GM18499 (cell line): Measurements from ENCODE around the gene FRMPD2.
"Not testable (repeated sequence)": the region's sequence is repeated elsewhere in the genome, so short reads cannot be mapped to it uniquely, and the experiment has no call there.

Experiments used
- ATAC-seq: cut with Tn5 transposase; IDR thresholded peaks from one replicate; pipeline ENCODE4 v1.9.1; 2021; ENCODE audit warnings: moderate number of reproducible peaks; ENCODE audit not compliant: insufficient read depth, unreplicated experiment

The FRMPD2 gene

DNA sequence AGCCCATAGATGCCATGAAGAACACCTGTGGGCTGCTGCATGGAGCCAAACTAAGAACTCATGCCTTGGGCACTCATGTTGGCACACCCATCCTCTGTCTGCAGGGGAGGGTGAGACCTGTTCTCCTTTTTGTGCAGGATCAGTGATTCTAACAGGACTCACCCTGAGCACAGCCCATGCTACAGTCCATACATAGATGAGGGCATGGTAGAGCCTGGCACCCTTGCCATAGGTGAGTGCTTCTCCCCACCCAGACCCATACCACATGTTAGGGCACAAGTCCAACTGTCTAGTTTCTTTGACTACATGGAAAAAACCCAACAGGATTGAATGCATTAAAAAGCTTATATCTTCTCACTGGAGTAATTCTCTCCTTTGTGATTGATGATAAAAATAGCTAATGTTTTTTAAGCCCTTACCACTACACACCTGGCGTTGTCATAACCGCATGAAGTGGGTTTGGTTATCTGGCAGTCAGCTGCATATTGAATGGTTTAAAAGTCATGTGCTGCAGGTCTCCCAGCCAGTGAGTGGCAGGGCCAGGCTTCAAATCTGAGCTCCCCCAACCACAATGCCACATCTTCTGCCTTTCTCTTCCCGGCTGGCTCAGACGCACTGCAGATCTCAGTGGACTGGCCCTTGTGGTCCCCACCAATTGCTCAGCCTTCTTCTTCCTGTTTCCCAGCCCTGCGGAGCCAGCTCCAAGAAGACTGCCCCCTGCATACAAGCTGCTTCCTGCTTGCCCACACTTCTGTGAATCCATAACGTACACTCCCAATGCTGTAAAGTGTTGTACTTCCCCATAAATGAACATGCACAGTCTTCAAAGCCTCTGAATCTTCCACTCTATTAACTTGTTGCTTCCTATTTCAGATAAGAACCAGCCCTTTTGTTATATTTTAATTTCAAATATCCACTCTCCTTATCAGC, 120.0 kb downstream of the FRMPD2 start:
- ATAC-seq, result not testable (repeated sequence)

DNA sequence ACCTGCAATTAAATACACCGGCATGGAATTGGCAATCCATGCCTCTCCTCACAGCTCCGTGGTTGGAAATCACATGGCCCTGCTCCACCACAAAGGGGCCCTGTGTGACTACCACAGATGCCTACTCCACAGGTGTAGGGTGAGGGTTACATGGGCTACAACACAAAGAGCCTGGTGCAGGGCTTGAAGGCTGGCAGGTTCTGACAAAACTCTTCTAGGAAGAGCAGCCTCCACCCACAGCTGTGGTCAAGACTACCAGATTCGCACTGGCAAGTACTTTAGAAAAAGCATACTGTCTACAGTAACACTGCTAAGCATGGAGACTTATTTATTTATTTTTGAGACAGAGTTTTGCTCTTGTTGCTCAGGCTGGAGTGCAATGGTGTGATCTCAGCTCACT, 126.9 kb downstream of the FRMPD2 start:
- not testable (repeated sequence) for ATAC-seq

DNA sequence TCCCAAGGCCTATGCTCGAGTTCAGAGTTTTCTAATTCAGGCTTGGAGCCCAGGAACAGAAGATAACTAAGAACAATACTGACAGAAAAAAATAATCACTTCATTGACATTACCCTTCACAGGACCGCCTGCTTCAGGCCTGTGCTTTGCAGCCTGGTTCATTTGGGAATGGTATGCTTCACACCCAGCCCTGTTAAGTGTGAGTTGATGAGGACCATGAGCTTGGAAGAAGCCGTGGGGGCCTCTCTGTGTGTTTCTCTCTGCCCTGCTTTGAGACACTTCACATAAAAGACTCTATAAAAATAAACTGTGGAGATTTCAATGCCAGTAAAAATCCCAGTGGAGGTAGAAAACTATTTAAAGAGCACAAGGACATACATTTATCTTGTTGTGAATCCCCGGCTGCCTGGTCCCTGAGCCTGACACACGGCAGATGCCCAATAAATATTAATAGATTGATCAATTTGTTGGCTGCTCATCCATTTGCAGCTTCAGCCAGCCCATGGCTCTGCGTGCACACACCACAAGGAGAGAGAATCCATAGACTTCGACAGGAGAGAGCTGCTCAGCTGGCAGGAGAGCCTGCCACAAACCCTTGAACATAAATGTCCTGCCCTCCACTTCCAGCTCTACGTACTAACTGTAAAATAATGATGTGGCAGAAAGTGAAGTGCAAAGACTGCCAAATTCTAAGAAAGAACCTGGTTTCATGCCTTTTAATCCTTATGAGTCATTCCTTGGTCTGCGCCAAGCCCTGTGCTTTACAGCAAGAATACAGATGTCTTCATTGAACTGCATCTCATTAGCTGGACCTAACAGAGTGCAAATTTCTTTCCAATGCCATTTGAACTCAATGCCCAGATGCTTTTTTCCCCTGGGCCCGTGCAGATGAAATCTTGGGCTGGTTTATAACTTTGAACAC, 130.5 kb downstream of the FRMPD2 start:
- ATAC-seq, result not testable (repeated sequence)

DNA sequence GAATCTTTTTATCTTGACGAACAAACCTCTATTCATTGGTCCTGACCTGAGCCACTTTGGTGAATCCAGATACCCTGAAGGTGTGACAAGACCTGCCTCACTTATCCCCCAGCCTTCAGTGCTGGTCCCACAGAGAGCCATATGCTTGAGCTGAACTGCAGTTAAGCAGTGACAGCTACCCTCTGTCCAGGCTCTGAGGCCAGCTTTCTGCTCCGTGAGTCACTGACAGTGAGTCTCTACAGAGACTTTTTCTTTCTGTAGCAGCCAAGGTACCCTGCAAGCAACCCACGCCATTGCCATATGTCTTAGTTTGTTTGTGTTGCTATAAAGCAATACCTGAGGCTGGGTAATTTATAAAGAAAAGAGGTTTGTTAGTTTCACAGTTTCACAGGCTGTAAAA, 133.5 kb downstream of the FRMPD2 start:
- not testable (repeated sequence) for ATAC-seq

DNA sequence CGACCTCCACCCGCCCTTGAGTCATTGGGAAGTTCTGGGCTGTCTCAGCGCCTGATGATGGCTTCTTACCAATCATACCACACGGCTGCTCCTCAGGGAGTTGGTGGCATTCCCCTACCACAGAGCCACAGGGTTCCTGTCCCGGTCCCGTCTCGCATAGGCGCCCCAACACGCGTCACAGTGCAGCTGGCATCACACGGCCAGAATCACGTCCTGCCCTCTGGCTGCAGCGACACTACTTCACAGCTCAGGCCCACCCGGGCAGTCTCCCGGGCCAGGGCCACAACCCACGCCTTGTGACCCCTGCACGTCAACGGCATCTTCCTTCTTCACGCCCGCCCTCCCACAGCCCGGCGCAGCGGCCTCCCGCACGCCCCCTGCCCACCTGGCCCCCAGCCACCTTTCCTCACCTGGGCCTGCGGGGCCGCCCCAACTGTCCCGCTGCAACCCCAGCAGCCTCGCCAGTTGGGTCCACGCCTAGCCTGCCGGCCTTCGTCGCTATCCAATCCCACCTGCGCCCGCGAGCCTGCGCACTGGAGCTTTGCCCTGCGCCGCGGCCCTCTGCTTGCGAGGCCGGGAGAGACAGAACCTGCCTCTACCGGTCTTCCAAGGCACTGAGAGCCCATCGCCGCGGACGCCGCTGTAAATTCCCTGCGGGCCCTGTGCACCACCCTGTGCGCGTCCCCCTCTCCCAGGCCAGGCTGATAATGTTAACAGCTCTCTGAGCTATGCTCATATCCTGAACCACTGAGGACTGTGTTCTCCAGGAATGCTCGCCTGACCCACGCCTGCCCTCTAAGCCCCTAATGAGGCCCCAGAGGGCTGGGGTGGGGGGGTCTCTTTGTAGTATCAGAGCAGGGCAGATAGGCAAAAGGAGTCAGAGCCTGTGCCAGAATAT, 134.3 kb downstream of the FRMPD2 start:
- ATAC-seq, result not testable (repeated sequence)

DNA sequence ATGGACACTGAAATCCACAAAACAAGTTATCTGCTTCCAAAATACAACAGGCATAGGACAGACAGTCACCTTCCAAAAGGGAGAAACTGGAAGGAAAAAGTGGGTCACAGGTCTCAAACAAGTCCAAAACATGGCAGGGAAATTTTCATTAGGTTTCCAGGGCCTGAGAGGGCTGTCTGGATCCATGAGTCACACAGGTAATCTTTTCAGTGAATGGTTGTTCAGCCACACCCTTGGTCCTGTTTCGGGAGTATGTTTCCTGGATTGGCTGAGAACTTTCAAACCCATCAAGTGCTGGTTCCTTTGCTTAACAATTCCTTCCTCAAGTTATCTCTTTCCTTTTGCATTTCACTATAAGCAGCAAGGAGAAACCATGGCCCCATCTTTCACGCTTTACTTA, 145.5 kb downstream of the FRMPD2 start:
- not testable (repeated sequence) for ATAC-seq

DNA sequence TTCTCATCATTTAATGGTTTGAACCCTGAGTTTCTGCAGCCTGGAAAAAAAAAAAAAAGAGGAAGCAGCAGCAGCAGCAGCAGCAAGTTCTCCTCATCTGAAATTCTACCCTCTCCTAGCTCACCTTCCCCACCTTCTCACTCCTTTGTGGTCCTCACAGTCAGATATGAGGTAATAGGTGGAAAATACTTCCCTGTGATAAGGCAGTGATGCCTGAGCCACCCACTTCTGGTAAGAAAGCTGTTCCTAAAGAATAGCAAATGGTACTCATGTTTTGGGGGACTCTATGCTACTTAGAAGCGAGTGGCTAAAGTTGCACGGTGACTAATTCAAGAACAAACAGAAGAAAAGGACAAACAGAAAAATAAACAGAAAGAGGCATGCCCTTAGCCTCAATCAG, 148.2 kb downstream of the FRMPD2 start:
- not testable (repeated sequence) for ATAC-seq

DNA sequence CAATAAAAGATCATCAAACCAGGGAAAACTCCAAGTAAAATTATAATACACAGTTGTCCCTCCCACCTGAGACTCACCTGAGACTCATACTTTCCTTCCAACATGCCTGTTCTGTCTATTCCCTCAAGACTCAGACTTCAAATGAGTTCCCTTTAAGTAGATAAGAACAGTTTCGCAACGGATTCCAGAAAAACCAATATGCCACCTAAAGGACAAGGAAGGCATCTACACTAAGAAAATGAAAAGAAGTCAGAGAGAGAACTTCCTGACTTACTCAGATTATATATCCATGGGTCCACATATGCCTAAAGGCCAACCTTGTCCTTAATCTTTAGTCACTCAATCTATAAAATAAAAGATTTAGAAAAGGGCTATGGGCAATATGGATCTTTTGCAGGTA, 148.9 kb downstream of the FRMPD2 start:
- ATAC-seq, result not testable (repeated sequence)

DNA sequence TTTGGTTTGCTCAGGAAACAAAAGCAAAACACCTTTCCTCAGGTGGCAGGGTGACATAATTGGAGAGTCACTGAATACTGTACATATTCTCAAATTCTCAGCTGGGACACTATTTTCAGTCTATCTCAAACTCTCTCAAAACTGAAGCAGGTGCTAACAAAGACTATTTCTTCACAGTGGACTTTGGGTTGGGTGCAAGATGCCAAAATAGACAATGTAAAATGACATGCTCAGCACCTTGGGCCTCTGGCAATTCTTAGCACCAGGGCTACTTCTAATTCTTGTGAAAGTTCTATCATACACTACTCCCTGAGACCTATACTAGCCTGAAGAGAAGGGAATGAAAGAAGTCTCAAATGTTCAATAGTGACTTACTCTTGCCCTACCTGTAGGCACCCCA, 151.9 kb downstream of the FRMPD2 start:
- ATAC-seq, result not testable (repeated sequence)

DNA sequence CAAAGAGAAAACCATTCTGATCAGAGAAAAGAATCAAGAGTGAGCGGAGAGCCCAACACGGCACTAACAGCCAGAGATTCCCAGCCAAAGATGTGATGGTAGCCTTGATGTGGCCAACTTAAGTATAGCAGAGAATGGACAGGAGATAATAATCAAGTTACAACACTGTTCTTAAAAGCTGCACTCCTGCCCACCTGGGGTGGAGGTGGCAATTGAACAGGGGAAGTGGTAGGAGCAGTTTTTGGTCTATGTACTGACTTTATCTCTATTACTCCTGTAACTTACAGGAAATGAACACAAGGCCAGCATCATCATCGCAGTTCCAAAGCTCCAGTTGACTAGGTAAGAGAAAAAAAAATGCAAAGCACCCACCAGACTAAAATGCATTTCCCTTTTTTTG, 164.2 kb downstream of the FRMPD2 start:
- not testable (repeated sequence) for ATAC-seq
